HG03103 (cell line): ENCODE results near the gene SCAANT1.

Experiments
- ATAC-seq: cut with Tn5 transposase; IDR thresholded peaks from one replicate; pipeline ENCODE4 v1.9.1; 2021; ENCODE audit warnings: low read depth; ENCODE audit not compliant: unreplicated experiment

The SCAANT1 gene

DNA sequence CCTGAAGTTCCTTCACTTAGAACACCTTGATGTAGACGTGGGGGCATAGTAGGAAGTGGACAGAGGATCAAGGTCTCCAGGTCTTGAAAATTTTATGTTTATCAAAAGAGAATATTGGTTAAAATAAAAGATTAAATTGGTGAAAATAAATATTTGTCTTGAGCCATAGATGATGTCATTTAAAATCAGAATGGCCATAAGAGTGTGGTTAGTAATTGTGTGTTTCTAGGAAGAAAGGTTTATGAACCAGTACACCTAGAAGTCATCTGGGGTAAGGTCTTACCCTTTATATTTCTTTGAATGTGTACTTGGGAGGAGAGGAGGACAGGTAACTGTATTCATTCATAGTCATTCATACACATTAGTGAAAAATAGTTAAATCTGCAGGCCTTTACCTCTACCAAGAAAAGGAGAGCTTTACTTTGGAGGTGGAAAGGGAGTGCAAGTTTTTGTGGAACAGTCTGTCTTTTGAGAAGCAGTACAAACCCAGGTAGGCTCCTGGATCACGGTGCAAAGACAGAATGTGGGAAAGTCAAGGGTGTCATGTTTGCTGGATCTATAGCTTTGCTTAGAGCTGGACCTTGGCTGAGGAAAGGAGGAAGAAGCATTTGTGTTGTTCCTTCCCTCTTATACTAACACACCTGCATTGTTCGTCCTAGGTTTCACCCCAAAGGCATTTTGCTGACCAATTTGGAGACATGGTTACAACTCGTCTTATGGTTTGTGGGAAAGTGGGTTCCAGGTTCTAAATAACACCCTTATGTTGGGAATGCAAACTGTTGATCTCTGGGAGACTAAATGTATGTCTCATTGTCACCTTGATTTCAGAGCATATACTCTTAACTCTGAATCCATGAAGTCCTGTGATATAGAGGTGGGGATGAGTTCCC, 6.2 kb downstream of the SCAANT1 start:
- ATAC-seq, result no peak

DNA sequence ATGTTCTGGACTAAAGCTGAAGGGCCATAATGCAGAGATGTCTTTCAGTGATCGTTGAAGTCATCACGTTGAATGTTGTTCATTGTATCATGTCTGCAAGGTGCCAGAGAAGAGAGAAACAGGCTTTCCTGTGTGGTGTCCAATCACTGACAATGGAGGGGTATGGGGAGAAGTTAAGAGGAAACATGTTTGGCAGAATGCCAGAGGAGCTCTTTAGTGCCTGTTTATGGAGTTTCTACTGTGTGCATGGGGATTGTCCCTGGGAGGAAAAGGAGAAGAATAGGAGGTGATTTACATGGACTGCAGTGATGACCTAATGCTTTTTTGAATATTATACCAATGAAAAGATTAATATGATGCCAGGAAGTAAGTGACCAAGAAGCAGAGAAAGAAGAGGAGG, 11.7 kb downstream of the SCAANT1 start:
- ATAC-seq, result no peak

DNA sequence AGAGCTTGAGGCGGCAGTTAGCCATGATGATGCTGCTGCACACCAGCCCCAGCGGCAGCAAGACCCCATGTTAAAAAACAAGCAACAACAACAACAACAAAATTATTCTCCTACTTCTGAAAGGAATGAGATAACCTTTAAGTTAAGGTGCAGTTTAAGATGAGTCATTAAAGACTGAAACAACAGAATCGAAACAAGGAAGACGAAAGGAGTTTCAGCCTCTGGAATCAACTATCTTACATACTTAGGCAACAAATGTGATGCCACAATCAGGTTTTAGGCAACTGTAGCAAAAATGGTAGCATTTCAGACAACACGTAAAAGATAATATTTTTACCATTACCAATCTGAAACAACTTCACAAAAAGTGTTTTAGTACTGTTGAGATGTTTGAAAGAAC, 12.2 kb downstream of the SCAANT1 start:
- no peak for ATAC-seq

DNA sequence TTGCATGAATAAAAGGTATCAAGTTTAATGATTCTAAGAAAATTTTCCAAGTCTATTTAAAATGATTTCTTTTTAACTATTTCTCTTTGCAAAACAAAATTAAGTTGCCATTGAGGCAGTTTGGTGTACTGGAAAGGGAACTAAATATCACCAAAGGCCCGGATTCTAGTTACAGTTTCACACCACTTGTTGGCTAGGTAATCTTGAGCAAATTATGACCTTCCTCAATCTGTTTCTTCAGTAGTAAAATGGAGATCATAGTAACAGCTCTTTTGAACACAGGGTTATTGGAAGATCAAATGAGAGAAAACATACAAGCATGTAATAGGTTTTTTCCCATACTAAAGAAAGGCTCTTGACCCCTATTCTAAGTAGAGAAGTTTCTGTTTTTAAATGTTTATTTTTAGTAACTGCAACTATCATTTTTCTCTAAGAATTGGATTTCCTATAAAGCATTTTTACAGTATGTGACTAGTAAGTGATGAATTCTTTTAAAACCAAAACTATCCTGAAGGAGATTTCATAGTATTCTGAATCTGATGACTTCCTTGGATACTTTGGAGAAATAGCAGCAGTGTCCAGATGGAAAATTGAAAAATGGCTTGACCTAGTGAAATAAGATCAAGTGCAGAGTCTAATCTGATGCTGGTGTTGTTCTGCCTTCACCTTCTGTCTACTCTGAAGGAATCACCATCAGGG, 15.7 kb downstream of the SCAANT1 start:
- ATAC-seq, result peak; percentile 72

DNA sequence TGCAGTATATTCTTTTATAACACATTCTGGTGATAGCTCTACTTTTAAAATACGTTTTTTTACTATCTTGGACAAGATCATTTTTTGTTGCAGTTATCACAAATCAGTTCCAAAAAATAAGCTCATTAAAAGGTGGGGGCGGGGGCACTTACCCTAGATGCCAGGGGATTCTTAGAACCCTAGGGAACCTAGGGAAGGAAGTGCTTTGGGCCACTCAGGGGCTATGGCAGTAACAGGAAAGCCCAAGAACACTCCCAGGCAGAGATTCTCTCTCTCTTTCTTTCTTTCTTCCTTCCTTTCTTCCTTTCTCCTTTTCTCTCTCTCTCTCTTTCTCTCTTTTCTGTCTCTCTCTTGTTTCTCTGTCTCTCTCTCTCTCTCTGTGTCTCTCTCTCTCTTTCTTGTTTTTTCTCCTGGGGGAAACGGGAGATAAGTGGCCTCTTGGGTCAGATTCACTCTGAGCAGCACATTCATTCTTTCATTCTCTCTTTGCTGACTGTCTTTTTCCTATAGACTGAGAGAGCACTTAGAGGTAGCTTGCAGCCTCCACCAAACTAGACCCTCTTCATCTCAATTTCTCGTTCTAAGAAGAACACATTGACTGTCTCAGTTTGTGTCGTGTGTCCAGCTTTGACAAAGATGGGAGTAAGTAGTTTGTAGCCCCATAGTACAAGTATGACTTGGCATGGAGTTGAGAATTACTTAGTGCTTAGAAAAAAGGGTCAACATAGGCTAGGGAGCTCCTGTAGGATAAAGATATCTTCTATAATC, 16.6 kb downstream of the SCAANT1 start:
- no peak for ATAC-seq

DNA sequence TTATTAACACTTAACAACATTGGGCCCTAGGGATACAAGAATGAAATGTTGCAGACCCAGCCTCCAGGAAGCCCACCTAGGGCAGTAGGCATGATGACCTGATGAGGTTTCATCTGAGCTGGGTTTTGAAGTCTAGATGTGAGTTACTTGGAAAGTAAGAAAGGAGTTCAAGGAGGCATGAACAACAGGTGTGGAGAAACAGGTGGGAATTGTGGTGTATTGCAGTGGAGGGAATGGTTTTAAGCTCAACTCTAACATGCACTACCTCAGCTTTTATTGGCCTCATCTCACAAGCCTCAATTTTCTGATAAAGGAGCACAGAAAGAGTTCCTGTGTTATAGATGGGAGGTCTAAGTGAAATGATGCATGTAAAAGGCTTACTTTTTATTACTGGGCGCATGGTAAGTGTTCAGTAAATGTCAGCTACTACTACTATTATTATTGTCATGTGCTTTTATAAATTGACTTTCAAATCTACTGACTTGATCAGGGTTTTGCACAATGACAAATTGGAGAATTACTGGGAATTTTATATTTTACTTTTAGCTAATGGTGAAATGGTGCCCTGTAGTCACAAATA, 19.3 kb downstream of the SCAANT1 start:
- no peak for ATAC-seq

DNA sequence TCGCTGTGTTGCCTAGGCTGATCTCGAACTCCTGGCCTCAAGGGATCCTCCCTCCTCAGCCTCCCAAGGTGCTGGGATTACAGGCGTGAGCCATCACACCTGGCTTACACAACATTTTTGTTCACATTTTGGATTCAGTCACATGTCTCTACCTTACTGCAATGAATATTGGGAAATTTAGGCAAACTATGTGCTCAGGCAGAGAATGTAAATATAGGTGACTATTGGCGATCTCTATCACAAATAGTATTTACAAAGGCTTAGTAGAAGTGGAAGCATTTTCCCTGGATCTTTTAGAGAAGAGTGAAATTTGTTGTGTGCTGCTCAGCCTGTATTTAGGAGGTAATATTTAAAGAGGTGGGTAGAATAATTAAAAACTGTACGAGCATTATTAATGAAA, 20.7 kb downstream of the SCAANT1 start:
- no peak for ATAC-seq

DNA sequence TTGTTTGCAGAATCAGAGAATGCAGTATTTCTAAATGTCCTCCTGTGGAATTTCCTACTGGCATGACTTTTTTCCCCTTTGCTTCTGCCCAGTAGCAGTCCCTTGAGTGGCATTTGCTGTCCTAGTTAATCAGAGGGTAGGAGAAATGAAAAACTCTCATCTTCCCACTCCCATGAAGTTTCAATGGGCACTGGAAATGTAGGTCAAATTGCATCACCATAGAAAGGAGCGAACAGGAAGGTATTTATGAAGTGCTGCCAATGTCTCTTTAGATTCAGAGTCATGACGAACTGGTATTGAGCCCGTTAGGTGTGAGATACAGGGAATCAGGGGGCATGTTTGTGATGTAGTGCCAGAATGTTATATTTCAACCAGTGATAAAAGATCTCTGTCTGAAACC, 25.3 kb downstream of the SCAANT1 start:
- ATAC-seq, result no peak

DNA sequence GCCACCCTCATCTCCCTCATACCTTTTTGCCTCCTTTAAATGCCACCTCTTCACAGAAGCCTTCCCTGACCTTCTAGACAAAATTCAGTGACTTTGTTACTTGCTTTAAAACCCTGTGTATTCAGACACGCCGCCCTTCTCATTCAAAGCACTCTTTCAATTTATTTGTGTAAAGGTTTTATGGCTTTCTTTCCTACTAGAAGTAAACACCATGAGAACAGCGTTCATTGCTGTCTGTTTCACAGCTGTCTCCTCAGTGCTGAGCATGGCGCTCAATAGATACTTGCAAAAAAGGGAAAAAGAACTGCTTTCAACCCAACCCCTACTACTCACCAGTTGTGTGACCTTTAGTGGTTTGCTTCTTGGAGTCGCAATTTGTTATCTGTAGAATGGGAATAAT, 31.5 kb downstream of the SCAANT1 start:
- no peak for ATAC-seq

DNA sequence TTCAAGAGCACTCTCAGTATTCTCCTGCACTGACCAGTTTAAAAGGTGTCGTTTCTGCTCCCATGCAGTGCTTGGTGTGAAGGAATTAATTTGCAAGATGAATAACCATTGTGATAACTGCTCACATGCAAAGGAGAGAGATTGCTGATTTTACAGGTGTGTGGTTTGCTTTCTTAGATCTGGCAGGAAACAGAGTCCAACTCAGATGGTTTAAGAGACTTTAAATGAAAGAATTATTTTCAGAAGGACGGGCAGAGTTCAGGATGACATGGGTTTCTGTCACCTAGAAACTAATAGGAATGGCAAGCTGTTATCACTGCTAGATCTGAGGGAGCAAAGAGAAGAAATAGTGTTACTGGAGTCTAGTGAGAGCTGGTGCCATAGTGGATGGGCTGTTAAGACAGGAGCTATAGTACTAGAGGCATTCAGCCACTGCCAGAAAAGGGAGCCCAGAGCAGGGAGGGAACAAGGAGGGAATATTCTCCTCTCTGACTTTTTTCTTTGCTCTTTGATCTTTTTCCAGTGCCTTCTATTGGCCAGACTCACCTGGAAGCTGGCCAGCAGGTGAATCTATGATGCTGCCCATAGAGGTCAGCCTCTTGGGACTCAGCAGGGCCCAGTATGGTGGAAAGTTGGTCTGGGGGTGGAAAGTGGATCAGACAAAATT, 33.7 kb downstream of the SCAANT1 start:
- no peak for ATAC-seq

DNA sequence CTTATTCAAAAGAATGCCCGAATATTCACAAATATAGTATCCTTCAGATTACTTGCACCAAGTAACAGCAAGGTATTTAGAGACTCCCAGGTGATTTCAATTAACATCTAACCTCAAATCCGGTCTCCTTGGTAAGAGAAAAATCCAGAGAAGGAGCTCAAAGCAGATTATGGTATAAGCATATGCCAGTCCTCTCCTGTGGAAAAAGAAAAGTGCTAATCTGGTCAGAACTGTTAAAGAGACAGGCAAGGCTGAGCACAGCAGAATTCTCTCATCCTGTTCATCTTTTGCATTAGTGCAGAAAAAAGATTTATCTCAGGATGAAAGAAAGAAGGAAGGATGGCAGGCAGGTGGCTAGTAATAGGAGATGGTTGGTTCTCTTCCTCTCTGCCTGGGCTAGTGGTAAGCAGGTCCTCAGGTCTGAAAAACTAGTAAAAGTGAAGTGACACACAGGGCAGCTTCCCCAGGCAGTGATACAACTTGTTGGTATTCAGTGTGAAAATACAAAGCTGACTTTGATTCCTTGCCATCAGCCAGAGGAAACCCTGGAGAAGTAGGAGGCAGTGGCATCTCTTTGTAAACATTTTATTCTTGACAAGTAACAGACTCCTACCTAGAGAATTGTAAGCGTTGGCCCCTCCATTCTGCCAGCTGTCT, 34.3 kb downstream of the SCAANT1 start:
- ATAC-seq, result no peak

DNA sequence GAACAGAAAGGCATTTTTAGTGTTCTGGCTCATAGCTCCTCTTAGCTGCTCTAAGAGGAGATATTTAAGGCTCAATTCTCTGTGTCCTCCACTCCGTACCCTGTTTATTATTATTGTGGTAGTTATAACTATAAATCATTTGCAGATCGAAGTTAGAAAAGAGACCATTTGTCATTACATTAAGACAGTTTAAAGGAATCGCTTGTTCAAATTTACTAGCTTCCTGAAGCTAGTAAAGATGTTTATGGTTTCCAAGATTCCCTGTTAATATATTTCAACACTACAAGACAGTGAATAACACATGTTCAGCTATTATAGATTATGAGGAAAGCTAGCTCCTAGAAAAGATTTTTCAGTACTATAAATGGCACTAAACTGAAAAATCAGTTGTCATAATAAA, 35.9 kb downstream of the SCAANT1 start:
- ATAC-seq, result no peak

DNA sequence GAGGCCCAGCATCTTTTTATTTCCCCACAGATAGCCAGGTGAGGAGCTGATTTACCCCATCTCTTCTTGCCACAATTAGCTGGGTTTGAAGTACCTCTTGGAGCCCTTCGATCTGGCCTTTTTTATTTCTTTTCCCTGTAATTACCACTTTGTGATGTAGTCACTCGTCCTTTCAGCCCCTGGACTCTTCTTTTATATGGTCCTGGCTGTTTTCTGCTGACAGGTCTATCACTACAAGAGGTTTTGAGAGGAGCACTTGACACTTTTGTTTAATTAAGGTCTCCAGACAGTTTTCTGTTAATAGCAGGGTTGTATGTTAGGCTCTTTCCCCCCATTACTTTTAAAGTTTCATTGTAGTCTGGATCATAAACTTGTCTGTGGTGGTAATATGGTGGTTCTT, 36.7 kb downstream of the SCAANT1 start:
- ATAC-seq, result no peak

DNA sequence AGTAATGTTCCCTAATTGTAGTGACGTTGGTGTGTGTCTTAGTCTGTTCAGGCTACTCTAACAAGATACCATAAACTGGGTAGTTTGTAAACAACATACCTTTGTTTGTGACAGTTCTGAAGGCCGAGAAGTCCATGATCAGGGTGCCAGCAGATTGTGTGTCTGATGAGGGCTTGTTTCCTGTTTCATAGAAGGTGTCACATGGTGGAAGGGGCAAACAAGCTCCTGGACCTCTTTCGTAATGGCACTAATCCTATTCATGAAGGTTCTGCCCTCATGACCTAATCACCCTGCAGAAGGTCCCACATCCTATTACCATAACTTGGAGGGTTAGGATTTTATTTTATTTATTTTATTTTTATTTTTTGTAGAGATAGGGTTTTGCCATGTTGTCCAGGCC, 37.4 kb downstream of the SCAANT1 start:
- no peak for ATAC-seq

DNA sequence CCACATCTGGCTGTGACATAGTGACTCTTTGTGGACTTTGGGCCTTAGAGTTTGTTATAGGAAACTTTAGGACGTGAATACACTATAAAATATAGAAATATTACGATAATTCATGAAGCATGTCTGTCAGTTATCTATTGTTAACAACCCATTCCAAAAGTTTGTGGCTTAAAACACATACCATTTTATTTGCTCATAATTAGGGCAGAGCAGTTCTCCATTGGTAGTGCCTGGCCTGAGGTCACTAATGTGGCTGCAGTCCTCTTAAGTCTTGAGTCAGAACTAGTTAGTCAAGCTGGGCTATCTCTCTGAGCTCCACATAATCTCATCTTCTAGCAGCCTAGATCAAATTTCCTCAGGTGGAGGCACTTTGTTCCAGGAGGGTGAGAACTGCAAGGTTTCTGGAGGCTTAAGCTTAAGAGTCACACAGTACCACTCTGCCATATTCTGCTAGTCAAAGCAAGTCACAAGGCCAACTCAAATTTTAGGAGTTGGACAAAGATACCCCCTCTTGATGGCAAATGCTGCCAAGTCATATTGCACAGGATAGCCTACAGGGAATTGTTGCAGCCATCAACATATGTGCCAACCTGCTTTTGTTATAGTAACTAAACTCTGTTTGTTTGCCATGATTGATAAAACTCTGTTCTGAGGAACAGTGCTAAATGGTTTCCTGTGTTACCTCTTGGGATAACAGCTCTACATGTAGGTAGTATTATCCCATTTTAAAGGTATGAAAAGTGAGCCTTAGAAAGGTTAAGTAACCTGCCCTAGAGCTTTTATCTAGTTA, 39.9 kb downstream of the SCAANT1 start:
- no peak for ATAC-seq

DNA sequence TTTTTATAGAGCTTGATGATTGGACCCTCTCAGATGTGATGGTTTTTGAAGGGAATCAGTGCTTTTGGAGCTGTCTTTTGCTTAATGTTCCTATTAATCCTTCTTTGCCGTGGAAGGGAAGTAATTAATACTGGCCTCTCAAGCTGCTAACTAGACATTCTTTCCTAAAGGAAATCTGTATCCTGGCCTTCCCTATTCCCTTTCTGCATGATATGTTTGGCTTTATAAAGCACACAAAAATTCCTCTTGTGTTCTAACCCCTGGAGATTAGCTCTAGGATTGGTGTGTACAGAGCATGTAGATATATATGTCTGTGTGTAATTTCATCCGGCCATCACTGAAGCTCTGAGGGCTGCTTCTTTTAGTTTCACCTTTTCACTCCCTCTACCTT, 41.6 kb downstream of the SCAANT1 start:
- ATAC-seq, result no peak

DNA sequence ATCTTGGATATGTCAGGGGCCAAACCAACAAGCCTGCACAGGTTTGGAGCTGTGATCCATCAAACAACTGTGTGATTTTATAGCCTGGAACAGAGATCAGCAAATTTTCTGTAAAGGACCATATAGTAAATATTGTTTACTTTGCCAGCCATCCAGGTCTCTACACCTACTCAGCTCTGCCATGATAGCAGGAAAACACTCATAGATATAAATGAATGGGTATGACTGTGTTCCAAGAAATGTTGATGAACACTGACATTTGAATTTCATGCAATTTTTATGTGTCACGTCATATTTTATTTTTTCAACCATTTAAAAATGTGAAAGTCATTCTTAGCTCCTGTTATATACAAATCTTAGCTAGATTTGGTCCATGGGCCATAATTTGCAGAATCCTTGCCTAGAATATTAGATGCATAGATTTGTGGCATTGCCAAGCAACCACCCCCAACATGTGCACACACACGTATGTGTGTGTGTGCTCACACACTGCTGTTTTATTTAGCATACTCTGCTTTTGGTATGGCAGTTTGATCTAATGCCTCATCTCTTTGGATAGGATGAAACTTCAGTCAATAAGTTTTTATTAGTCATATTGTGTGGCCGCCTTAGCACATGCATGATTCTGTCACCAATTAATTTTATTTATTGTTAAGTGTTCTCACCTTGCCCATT, 42.1 kb downstream of the SCAANT1 start:
- no peak for ATAC-seq

DNA sequence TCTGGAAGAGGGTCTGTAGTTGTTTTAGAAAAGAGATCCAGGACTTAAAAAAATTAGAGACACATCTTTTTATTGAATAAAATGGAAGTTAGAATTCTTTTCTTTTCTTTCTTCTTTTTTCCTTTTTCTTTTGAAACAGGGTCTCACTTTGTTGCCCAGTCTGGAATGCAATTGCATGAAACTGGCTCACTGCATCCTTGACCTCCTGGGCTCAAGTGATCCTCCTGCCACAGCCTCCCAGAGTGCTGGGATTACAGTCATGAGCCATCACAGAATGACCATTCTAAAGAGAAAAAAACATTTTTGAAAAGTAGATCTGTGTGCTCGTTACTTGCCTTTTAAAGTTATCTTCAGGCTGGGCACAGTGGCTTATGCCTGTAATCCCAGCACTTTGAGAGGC, 45.0 kb downstream of the SCAANT1 start:
- ATAC-seq, result no peak

DNA sequence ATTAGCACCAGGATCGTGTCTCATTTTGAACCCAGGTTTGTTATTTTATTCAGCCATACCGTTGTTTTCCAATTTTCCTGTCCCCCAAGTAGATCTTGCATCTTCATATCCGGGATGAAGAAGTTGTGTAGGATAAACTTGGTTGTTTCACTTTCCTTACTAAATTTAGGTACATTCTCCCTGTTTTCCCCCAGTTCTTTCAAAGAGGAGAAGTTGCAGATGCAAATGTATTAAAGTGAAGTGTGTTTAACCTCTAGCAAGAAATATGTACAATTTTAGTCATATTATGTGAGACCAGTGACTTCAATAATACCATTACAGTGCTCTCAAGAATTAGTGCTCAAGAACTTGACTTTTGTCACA, 47.2 kb downstream of the SCAANT1 start:
- no peak for ATAC-seq
